DND-41 (cell line): Measurements from ENCODE around the gene ATG2A.

ENCODE experiments used
- ATAC-seq: fragments of 200-7000 bp; cut with Tn5 transposase; 3 replicates; pipeline ENCODE4 v1.9.1; 2021; ENCODE audit warnings: low read depth; ENCODE audit not compliant: insufficient read depth
- DNase-seq: peaks from one replicate; pipeline ENCODE4 v3.0.0-alpha.2; 2020
- H2AFZ ChIP-seq: 2 replicates; pipeline ENCODE4 v1.6.0; 2012; ENCODE audit warnings: low read depth, low read length
- H3K27ac ChIP-seq: 2 replicates; pipeline ENCODE4 v1.5.1; 2012; ENCODE audit warnings: low read length, inconsistent platforms
- H3K27me3 ChIP-seq: fragments of 200-600 bp; sonication (generic); 2 replicates; pipeline ENCODE4 v1.6.0; 2012; ENCODE audit warnings: low read length, mild to moderate bottlenecking, inconsistent platforms; ENCODE audit not compliant: insufficient read depth, poor library complexity
- H3K36me3 ChIP-seq: 2 replicates; pipeline ENCODE4 v1.5.1; 2012; ENCODE audit warnings: low read length, inconsistent platforms; ENCODE audit not compliant: insufficient read depth
- H3K4me1 ChIP-seq: 2 replicates; pipeline ENCODE4 v1.5.1; 2012; ENCODE audit warnings: mild to moderate bottlenecking, low read length; ENCODE audit not compliant: insufficient read depth
- H3K4me2 ChIP-seq: 2 replicates; pipeline ENCODE4 v1.6.0; 2012; ENCODE audit warnings: mild to moderate bottlenecking, moderate library complexity, low read length, inconsistent platforms; ENCODE audit not compliant: insufficient read depth
- H3K4me3 ChIP-seq, 2 experiments: fragments of 200-600 bp in 1 of 2; shearing (Covaris generic) in 1 of 2; 2 replicates each; pipeline ENCODE4 v1.5.1; 2012 to 2016; ENCODE audit warnings: inconsistent platforms in 2 of 2, low read length in 2 of 2, mild to moderate bottlenecking in 2 of 2, low read depth in 1 of 2, moderate library complexity in 1 of 2
- H3K79me2 ChIP-seq: 2 replicates; pipeline ENCODE4 v1.6.0; 2012; ENCODE audit warnings: low read length, inconsistent platforms; ENCODE audit not compliant: insufficient read depth
- H3K9ac ChIP-seq: 2 replicates; pipeline ENCODE4 v1.6.0; 2012; ENCODE audit warnings: low read depth, mild to moderate bottlenecking, inconsistent platforms, low read length, moderate library complexity
- H3K9me3 ChIP-seq: 2 replicates; pipeline ENCODE4 v1.5.1; 2012; ENCODE audit warnings: low read length, moderate library complexity, mild to moderate bottlenecking, inconsistent platforms; ENCODE audit not compliant: insufficient read depth, severe bottlenecking
- H4K20me1 ChIP-seq: 2 replicates; pipeline ENCODE4 v1.6.0; 2012; ENCODE audit warnings: low read length; ENCODE audit not compliant: insufficient read depth
- EZH2 ChIP-seq: IDR thresholded peaks from 3 replicates; pipeline ENCODE4 v1.6.1; 2012; ENCODE audit warnings: borderline replicate concordance, low read depth, mild to moderate bottlenecking, moderate library complexity, low read length, inconsistent platforms; ENCODE audit not compliant: severe bottlenecking
- TF ChIP-seq, protein P1 (sequence below): IDR thresholded peaks from 2 replicates; pipeline ENCODE4 v1.5.1; 2012; ENCODE audit warnings: borderline replicate concordance, low read length, moderate library complexity, mild to moderate bottlenecking; ENCODE audit not compliant: poor library complexity, severe bottlenecking; ENCODE audit errors: extremely low read depth

Gene ATG2A

GRCh38 chr11:64928957-64929356, 11.9 kb upstream of the ATG2A start:
- Histone ChIP-seq H3K9me3 (no peaks in the 10 kb centered on the region), H4K20me1 (no peaks in the 10 kb centered on the region), H3K9ac (no peak overlapping the region), H3K36me3 (peaks cover 30% of the 10 kb centered on the region), H3K27me3 (no peaks in the 10 kb centered on the region), H3K4me2 (no peak overlapping the region), H3K27ac (no peak overlapping the region), H2AFZ (no peak overlapping the region), H3K4me3 (no peak overlapping the region), H3K4me1 (peaks cover 18% of the 10 kb centered on the region), H3K79me2 (no peaks in the 10 kb centered on the region; the same call in 1 of the 2 replicates)
- no peak for ATAC-seq
- no peak for TF ChIP-seq EZH2
- TF ChIP-seq, protein P1, sequence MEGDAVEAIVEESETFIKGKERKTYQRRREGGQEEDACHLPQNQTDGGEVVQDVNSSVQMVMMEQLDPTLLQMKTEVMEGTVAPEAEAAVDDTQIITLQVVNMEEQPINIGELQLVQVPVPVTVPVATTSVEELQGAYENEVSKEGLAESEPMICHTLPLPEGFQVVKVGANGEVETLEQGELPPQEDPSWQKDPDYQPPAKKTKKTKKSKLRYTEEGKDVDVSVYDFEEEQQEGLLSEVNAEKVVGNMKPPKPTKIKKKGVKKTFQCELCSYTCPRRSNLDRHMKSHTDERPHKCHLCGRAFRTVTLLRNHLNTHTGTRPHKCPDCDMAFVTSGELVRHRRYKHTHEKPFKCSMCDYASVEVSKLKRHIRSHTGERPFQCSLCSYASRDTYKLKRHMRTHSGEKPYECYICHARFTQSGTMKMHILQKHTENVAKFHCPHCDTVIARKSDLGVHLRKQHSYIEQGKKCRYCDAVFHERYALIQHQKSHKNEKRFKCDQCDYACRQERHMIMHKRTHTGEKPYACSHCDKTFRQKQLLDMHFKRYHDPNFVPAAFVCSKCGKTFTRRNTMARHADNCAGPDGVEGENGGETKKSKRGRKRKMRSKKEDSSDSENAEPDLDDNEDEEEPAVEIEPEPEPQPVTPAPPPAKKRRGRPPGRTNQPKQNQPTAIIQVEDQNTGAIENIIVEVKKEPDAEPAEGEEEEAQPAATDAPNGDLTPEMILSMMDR: no peak
- DNase-seq: no peak

DNA sequence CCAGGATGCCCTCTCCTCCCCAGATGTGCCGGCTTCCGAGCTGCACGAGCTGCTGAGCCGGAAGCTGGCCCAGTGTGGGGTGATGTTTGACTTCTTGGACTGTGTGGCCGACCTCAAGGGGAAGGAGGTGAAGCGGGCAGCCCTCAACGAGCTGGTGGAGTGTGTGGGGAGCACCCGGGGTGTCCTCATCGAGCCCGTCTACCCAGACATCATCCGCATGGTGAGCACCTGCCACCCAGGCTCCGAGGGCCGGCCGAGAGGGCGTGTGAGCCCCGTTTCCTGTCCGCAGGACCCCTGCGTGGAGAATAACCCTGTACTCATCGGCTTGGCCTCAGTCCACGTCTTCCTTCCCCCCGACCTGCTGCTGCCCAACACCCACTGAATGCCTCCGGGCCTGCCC, 9.7 kb upstream of the ATG2A start:
- Histone ChIP-seq H2AFZ (no peak overlapping the region), H3K9me3 (no peaks in the 10 kb centered on the region), H3K79me2 (no peaks in the 10 kb centered on the region; the same call in 1 of the 2 replicates), H4K20me1 (no peaks in the 10 kb centered on the region), H3K36me3 (peaks cover 19% of the 10 kb centered on the region), H3K4me2 (no peak overlapping the region), H3K27ac (no peak overlapping the region), H3K4me3 (no peak overlapping the region), H3K4me1 (peaks cover 26% of the 10 kb centered on the region), H3K9ac (no peak overlapping the region; the same call in 1 of the 2 replicates), H3K27me3 (no peaks in the 10 kb centered on the region)
- TF ChIP-seq, protein P1: no peak
- TF ChIP-seq EZH2: no peak
- no peak for DNase-seq
- ATAC-seq: no peak

DNA sequence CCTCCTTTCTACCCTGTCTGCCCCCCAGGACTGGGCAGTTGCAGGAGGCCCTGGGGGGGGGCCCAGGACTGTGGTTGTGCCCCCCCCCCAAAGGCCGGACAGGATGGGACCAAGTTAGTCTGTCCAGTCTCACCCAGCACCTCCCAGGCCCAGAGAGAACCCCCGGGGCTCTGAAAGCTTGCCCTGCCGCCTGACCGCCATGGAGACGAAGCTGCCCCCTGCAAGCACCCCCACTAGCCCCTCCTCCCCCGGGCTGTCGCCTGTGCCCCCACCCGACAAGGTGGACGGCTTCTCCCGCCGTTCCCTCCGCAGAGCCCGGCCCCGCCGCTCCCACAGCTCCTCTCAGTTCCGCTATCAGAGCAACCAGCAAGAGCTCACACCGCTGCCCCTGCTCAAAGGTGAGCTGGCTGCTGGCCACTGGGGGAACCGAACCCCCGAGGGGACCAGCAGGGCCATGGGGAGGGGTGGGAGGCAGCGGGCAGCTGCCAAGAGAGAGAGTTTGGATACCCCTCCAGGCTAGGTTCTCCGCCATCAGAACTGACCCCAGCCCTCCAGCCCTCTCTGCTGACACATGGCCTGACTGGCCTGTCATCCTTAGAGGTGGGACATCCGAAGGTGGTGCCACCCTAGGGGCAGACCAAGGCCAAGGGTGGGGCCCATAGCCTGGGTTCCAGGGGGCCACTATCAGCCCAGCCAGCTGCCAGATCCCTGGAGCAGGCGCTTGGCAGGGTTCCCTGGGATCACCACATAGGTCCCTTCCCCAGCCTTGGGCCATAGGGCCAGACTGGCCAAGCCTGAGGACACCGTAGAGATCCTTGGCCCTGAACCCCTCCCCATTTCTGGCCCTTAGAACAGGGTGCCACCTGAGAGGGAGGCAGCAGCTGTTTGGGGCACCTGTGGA, 8.8 kb upstream of the ATG2A start:
- Histone ChIP-seq H2AFZ (no peak overlapping the region), H4K20me1 (no peaks in the 10 kb centered on the region), H3K79me2 (no peaks in the 10 kb centered on the region; the same call in 1 of the 2 replicates), H3K4me3 (peak overlapping the region in 1 of 2 experiments; percentile 59; a peak in 2 of 4 replicates), H3K27me3 (no peaks in the 10 kb centered on the region), H3K27ac (no peak overlapping the region), H3K9ac (peak overlapping the region; percentile 58; the same call in 1 of the 2 replicates), H3K9me3 (no peaks in the 10 kb centered on the region), H3K36me3 (peaks cover 10% of the 10 kb centered on the region), H3K4me2 (peak overlapping the region; percentile 93), H3K4me1 (peaks cover 26% of the 10 kb centered on the region)
- TF ChIP-seq, protein P1: no peak
- DNase-seq (no peak), ATAC-seq (no peak)
